ENCODE results near the gene TAP1. TPM values are rescaled to one million over a fixed set of nuclear protein-coding genes. Genes with fewer than 3 reads are reported as not detected.
"Not testable (repeated sequence)": the region's sequence is repeated elsewhere in the genome, so short reads cannot be mapped to it uniquely, and the experiment has no call there.

The TAP1 gene, protein sequence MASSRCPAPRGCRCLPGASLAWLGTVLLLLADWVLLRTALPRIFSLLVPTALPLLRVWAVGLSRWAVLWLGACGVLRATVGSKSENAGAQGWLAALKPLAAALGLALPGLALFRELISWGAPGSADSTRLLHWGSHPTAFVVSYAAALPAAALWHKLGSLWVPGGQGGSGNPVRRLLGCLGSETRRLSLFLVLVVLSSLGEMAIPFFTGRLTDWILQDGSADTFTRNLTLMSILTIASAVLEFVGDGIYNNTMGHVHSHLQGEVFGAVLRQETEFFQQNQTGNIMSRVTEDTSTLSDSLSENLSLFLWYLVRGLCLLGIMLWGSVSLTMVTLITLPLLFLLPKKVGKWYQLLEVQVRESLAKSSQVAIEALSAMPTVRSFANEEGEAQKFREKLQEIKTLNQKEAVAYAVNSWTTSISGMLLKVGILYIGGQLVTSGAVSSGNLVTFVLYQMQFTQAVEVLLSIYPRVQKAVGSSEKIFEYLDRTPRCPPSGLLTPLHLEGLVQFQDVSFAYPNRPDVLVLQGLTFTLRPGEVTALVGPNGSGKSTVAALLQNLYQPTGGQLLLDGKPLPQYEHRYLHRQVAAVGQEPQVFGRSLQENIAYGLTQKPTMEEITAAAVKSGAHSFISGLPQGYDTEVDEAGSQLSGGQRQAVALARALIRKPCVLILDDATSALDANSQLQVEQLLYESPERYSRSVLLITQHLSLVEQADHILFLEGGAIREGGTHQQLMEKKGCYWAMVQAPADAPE
- total RNA-seq = 19.1 TPM
- long read RNA-seq, transcript TAP1-201 (11 exons, 2,959 nt) = major isoform, 37 of 39 reads
- long read RNA-seq, partial matches to known transcripts = 0 of 39 reads
- long read RNA-seq, other reads (novel, unspliced or antisense) = 2 of 39 reads

- intact Hi-C loops (cut with DNase I) = loop anchor here (1.0 kb wide), 1 partner anchor 15 kb away; the partner anchor contains the start of gene TAP2
Measured at GRCh38 chr6:32853541-32854375, at the start of gene TAP1, which contains the start of gene PSMB9. TSS of gene TAP1 (minus strand) at chr6:32853704. CDS start at chr6:32853636, 68 bp downstream. TSS of gene PSMB9 (plus strand) at chr6:32854192. CDS start at chr6:32854230, 38 bp downstream.

DNA sequence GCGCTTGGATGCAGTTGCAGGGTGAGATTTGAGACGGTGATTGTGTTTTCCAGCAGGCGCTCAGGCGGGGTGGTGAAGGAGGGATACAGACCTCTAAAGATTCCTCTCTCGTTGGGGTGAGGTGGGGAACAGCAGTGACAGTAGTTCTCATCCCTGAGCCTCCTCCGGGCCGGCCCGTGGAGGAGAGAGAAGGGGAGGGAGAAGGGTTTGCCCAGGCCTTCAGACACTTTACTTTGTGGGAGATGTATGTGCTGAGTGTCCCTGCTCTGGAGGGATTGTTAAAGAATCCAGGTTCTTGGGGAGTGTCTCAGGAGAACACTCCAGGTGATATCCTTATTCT is 41.5 kb upstream of the TAP1 start:
- intact Hi-C loops (cut with DNase I) = loop anchor here (2.0 kb wide), 1 partner anchor 58 kb away; the partner anchor contains the start of gene HLA-DMA
- DNase-seq (ENCODE audit: missing footprints) = peak; percentile 63
- no peak for ATAC-seq

More at GRCh38 chr6:32853541-32854375, at the start of gene TAP1, which contains the start of gene PSMB9:
- peak; percentile 97 for ATAC-seq
- DNase-seq (ENCODE audit: missing footprints) = peak; percentile 98

DNA sequence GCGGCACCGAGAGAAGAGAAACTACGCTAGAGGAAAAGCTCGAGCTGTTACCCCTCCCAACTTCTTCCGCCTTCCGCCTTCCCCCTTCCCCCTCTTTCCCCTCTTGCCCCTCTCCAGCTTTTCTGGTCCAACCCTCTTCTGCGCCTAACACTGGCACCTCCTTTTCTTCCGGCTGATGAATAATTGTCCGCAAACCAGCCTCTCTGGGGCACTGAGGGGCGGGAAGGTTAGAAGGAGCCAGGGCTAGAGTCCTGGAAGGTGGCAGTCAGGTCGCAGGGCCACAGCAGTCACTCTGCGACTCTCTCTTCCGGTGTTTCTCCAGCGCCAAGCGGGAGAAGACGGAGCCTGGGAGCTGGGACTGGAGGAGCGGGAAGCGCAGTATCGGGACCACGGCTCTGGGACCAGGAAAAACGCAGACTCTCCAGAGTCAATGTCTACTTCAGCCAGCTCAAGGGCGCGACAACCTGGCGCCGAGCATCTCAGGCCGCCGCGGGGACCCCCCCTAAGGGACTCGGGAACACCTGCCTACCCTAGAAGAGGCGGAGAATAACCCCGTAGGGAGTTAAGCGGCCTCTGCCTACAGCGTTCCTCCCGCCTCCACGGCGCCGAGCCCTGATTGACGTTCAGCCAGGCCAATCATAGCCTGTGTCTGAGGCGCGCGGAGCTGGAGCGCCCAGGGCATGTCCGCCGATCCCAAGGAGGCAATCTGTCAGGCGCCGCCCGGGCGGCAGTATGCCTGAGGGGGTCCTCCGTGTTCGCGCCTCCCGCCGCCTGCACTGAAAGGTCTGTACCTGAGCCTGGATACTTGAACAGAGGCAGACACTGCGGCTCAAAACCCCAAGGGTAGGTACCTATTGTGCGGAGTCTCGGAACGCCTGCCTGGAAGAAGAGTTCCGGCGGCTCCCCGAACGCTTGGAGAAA is 40.8 kb upstream of the TAP1 start:
- ATAC-seq (peak; percentile 100), DNase-seq (ENCODE audit: missing footprints) (peak; percentile 95)
- intact Hi-C loops (cut with DNase I) = loop anchor here (1.0 to 2.0 kb wide), 2 partner anchors 47 to 58 kb away; partner anchors contain the start of genes HLA-DMA and HLA-DMB

GRCh38 chr6:32890831-32891230 is 37.3 kb upstream of the TAP1 start:
- ATAC-seq (no peak), DNase-seq (ENCODE audit: missing footprints) (no peak)
- intact Hi-C loops (cut with DNase I) = no loop called here

DNA sequence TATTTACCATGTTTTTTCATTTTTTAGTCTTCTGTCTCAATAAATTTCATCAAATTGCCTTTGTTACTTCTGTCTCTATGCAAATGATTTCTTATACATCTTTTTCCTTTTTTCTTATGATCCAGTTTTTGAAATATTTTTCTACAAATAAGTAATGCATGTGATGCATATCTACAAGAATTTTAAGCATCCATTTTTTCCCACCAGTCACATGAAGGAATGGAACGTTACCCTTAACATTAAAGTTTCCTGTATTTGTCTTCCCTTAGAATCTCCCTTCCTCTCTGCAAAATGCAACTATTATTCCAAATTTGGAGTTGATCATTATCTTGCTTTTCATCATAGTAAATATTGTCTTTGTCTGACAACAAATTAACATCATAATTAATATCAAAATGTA is 36.0 kb upstream of the TAP1 start:
- intact Hi-C loops (cut with DNase I) = loop anchor here (5.0 kb wide), 1 partner anchor 358 kb away; no protein-coding TSS in a partner anchor
- DNase-seq (ENCODE audit: missing footprints) (no peak), ATAC-seq (no peak)

DNA sequence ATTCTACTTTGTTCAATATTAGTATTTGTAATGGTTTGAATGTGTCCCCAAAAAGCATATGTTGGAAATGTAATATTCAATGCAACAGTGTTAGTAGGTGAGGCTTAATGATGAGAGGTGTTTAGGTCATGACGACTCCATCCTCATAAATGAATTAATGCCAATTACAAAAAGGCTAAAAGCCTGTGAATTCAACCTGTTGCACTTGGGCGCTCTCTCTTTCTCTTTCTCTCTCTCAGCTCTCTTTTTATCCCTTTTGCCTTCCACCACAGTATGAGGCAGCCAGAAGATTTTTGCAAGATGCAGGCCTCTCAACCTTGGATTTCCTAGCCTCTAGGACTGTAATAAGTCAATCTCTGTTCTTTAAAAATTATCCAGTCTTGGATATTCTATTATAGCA is 35.1 kb upstream of the TAP1 start:
- ATAC-seq (no peak), DNase-seq (ENCODE audit: missing footprints) (no peak)
- intact Hi-C loops (cut with DNase I) = loop anchor here (5.0 kb wide), 1 partner anchor 359 kb away; no protein-coding TSS in a partner anchor

- intact Hi-C loops (cut with DNase I) = loop anchor here (5.0 kb wide), 1 partner anchor 360 kb away; no protein-coding TSS in a partner anchor
- no peak for ATAC-seq
- DNase-seq (ENCODE audit: missing footprints) = no peak
Measured at GRCh38 chr6:32887616-32888015, 34.1 kb upstream of the TAP1 start.

GRCh38 chr6:32886681-32887383 is 33.3 kb upstream of the TAP1 start:
- DNase-seq (ENCODE audit: missing footprints) = peak; percentile 50
- intact Hi-C loops (cut with DNase I) = loop anchor here (5.0 kb wide), 1 partner anchor 360 kb away; no protein-coding TSS in a partner anchor
- no peak for ATAC-seq

- no peak for ATAC-seq
- DNase-seq (ENCODE audit: missing footprints) = no peak
- intact Hi-C loops (cut with DNase I) = loop anchor here (1.0 to 5.0 kb wide), 2 partner anchors 99 to 362 kb away; no protein-coding TSS in a partner anchor
Measured at GRCh38 chr6:32885698-32886286, 32.3 kb upstream of the TAP1 start.

- intact Hi-C loops (cut with DNase I) = no loop called here
- ATAC-seq = peak; percentile 91
- DNase-seq (ENCODE audit: missing footprints) = peak; percentile 68
Measured at GRCh38 chr6:32883789-32884188, 30.3 kb upstream of the TAP1 start.

DNA sequence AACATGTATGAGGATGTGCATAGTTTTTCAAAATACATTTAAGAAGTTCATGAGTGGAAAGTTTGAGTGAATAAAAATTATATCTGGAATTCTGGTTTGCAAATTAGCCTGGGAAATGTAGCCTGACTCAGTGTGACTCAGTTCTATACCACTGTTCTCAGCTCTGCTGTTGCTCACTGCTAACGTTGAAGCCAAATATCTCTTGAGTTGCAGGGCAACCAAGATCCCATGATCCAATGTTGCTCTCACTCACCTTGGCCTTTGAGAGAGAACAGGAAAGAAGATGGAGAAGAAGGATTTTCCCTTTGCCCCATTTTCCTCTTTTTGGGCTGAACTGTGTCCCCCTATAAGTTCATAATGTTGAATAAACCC is 29.4 kb upstream of the TAP1 start:
- DNase-seq (ENCODE audit: missing footprints) (no peak), ATAC-seq (no peak)
- intact Hi-C loops (cut with DNase I) = no loop called here

GRCh38 chr6:32880962-32881361 is 27.5 kb upstream of the TAP1 start:
- DNase-seq (ENCODE audit: missing footprints); intact Hi-C loops (cut with DNase I); ATAC-seq: not testable (repeated sequence)

DNA sequence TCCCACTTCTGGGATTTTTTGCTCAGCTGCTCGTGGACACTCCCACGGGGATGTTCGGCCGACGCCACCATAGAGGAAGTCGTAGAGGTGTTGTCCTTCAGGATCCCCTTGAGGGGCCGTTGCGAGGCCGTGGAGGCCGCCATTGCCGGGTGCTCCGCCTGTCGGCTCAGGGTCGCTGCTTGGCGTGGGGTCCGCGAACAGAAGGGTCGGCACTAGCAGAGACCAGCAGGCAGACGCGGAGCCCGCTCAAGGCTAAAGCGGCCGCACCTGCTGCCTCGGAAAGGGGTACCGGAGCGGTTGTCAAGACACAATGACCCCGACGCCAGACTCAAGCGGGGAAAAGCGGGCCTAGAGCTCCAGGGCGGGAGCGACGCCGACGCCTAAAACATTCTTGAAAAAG is 26.2 kb upstream of the TAP1 start:
- intact Hi-C loops (cut with DNase I) = no loop called here
- peak; percentile 61 for DNase-seq (ENCODE audit: missing footprints)
- no peak for ATAC-seq

DNA sequence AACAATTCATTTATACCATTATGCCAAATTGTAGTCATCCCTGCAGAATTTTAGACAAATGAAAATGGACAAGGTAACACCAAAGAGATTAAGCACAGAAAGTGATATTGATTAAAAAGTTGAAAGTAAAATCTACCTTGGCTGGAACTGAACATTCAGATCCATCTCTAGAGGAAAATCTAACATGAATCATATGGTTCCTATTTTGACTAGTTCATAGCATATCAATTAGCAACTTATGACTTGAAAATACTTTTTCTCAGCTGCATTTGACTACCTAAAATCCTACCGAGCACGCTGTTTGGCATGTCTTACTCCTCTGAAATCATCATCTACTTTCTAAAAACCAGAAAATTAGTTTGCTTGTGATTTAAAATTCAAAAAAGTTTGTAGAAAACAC is 23.1 kb upstream of the TAP1 start:
- no peak for ATAC-seq
- no peak for DNase-seq (ENCODE audit: missing footprints)
- intact Hi-C loops (cut with DNase I) = no loop called here

DNA sequence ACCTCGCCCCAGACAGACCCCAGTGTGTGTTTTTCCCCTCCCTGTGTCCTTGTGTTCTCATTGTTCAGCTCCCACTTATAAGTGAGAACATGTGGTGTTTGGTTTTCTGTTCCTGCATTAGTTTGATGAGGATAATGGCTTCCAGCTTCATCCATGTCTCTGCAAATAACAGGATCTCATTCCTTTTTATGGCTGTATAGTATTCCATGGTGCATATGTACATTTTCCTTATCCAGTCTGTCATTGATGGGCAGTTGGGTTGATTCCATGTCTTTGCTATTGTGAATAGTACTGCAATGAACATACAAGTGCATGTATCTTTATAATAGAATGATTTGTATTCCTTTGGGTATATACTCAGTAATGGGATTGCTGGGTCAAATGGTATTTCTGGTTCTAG is 20.4 kb upstream of the TAP1 start:
- ATAC-seq; DNase-seq (ENCODE audit: missing footprints); intact Hi-C loops (cut with DNase I): not testable (repeated sequence)

DNA sequence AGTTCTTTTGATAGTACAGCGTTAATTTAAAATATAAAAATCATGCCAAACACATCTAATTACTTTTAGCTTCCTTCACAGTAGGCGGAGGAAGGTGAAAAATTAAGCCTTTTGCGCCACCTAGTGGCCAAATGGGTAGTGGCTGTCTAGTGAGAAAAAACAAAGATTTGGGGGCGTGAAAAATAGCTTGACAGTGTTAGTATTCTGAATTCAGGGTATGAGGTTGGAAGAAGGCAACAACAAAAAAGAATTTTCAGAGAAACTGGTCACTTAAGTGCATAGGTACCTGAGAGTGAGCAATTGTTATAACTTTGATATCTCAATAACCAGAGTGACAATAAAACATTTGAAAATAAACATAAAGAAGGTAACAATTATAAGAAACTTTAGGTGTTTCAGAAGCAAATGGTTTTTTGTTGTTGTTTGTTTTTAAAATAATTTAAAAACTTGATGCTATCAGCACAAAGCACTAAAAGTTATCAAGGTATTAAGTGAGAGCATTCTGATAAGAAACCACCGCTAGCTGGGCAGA is 14.8 kb upstream of the TAP1 start:
- peak; percentile 67 for ATAC-seq
- intact Hi-C loops (cut with DNase I) = loop anchor here (1.0 to 2.0 kb wide), 2 partner anchors 30 to 456 kb away; partner anchors contain the start of gene TAP2
- DNase-seq (ENCODE audit: missing footprints) = no peak

Measured in Right ventricle myocardium inferior (tissue), 1 donor.